Measurements from ENCODE around the gene OVCH2. TPM values are rescaled to one million over a fixed set of nuclear protein-coding genes. Genes with fewer than 3 reads are reported as not detected.
"Not testable (repeated sequence)": the region's sequence is repeated elsewhere in the genome, so short reads cannot be mapped to it uniquely, and the experiment has no call there.

Gene OVCH2, protein sequence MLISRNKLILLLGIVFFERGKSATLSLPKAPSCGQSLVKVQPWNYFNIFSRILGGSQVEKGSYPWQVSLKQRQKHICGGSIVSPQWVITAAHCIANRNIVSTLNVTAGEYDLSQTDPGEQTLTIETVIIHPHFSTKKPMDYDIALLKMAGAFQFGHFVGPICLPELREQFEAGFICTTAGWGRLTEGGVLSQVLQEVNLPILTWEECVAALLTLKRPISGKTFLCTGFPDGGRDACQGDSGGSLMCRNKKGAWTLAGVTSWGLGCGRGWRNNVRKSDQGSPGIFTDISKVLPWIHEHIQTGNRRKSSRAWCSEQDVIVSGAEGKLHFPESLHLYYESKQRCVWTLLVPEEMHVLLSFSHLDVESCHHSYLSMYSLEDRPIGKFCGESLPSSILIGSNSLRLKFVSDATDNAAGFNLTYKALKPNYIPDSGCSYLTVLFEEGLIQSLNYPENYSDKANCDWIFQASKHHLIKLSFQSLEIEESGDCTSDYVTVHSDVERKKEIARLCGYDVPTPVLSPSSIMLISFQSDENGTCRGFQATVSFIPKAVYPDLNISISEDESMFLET
- 1 to 10 TPM; 2.1 to 6.2 (median 3.5) TPM for polyA plus RNA-seq (ENCODE audit: insufficient read length in 3 of 3)
- long read RNA-seq, donor 1: 0 reads
- long read RNA-seq, donor 2: 0 reads
- long read RNA-seq, donor 3: 0 reads
- long read RNA-seq, donor 4: 0 reads
- long read RNA-seq, donor 5: 0 reads
- long read RNA-seq, donor 6: 0 reads
- long read RNA-seq, donor 7: 0 reads
- long read RNA-seq, donor 8: 0 reads
- long read RNA-seq, donor 9: 0 reads
- long read RNA-seq, donor 10: 0 reads
- long read RNA-seq, donor 11: 0 reads
- long read RNA-seq, donor 12: 0 reads
- long read RNA-seq, donor 13: 0 reads
- long read RNA-seq, donor 14: 0 reads
- long read RNA-seq, donor 15: 0 reads
- long read RNA-seq, donor 16: 0 reads

DNA sequence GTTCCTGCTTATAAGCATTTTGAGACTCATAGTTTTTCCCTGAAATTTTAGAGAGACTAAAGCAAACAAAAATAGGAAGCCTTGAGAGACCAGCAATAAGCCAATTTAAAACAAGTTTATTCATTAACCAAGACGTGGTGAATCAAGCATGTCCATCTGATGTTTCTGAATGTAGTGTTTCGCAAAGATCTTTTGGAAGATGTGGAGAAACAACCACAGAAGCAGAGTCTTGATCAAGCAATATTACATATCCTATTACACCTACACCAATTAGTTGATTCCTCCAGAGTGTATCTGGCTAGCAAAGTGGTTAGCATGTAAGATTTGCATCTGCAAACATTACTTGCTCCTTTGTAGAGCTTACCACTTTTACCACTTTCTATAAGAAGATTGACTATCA is at the start of gene OVCH2:
Gene OVCH2, minus strand, starts transcription at position 101 of the 400 bp plus-strand sequence. Its CDS starts 83 bp downstream, at position 18.
- DNase-seq (ENCODE audit: extremely low read depth in 1 of 11, low read depth in 9 of 11, low spot score in 4 of 11): no peak

- DNase-seq (ENCODE audit: extremely low read depth in 1 of 11, low read depth in 9 of 11, low spot score in 4 of 11): no peak
Observed at GRCh38 chr11:7749456-7749855, 43.2 kb upstream of the OVCH2 start.

GRCh38 chr11:7734767-7735166 is 28.5 kb upstream of the OVCH2 start:
- DNase-seq (ENCODE audit: extremely low read depth in 1 of 11, low read depth in 9 of 11, low spot score in 4 of 11): not testable (repeated sequence)

- DNase-seq (ENCODE audit: extremely low read depth in 1 of 11, low read depth in 9 of 11, low spot score in 4 of 11): no peak
Observed at GRCh38 chr11:7714786-7715185, 8.5 kb upstream of the OVCH2 start.

GRCh38 chr11:7703740-7704139 is 2.5 kb downstream of the OVCH2 start:
- no peak for DNase-seq (ENCODE audit: extremely low read depth in 1 of 11, low read depth in 9 of 11, low spot score in 4 of 11)

DNA sequence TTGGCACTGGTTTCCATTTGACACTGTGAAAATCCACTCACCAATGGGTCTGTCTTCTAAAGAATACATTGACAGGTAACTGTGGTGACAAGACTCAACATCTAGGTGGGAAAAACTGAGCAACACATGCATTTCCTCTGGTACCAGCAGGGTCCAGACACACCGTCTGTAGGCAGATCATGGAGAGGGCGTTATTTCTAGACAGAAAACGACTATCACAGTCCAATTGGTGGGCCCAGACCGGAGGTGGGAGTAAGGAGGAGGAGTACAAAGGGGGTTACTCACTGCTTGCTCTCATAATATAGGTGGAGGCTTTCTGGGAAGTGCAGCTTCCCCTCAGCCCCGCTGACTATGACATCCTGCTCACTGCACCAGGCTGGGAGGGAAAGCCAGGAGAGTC is 9.9 kb downstream of the OVCH2 start:
- DNase-seq (ENCODE audit: extremely low read depth in 1 of 11, low read depth in 9 of 11, low spot score in 4 of 11): no peak

- no peak for DNase-seq (ENCODE audit: extremely low read depth in 1 of 11, low read depth in 9 of 11, low spot score in 4 of 11)
Observed at GRCh38 chr11:7694235-7694634, 12.0 kb downstream of the OVCH2 start.

GRCh38 chr11:7692426-7692825 is 13.9 kb downstream of the OVCH2 start:
- DNase-seq (ENCODE audit: extremely low read depth in 1 of 11, low read depth in 9 of 11, low spot score in 4 of 11): no peak

DNA sequence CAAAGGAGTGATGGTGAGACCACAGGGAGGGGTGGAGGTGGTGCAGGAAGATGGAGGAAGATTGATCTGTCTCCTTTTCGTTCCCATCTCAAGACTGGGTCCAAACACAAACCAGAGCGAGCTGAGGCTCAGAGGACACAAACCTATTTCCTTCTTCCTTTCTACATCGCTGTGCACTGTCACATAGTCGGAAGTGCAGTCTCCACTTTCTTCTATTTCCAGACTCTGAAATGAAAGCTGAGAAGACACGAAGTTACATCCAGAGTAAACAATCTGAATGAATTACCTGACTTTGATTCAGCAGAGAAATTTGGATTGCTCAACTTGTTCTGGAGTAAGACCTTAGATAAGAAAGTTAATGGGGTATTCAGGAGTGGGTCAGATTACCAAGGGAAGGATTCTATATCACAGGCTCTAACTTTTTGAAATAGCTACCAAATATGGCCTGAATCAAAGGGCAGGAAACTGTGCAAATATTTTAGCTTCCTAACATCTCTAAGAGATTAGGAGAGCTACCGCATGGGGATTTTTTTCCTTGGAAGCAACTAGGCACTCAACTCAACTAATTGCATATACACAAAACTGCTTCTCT is 14.4 kb downstream of the OVCH2 start:
- no peak for DNase-seq (ENCODE audit: extremely low read depth in 1 of 11, low read depth in 9 of 11, low spot score in 4 of 11)

- no peak for DNase-seq (ENCODE audit: extremely low read depth in 1 of 11, low read depth in 9 of 11, low spot score in 4 of 11)
Observed at GRCh38 chr11:7690648-7691047, 15.6 kb downstream of the OVCH2 start.

GRCh38 chr11:7689239-7689638 is 17.0 kb downstream of the OVCH2 start:
- DNase-seq (ENCODE audit: extremely low read depth in 1 of 11, low read depth in 9 of 11, low spot score in 4 of 11): no peak

- DNase-seq (ENCODE audit: extremely low read depth in 1 of 11, low read depth in 9 of 11, low spot score in 4 of 11): no peak
Observed at GRCh38 chr11:7688238-7688826, 17.9 kb downstream of the OVCH2 start.

GRCh38 chr11:7687386-7687785 is 18.9 kb downstream of the OVCH2 start:
- no peak for DNase-seq (ENCODE audit: extremely low read depth in 1 of 11, low read depth in 9 of 11, low spot score in 4 of 11)

DNA sequence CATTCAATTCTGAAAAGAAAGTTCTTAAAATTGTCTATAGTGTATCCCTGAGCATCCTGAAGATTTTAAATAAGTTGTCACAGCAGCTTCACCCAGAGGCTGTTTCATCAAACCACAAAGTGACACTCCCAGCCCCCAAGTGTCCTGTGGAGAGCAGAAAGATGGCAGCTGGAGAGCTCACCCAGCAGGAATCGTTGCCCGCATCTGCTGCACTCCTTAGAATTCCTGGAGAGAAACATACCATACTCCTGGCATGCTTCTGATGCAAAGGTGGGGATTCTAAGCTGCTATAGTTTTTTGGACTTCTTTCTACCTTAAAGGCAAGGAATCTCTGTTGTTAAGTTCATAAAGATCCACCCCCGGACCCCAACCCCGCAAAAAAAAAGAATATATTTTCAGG is 19.5 kb downstream of the OVCH2 start:
- no peak for DNase-seq (ENCODE audit: extremely low read depth in 1 of 11, low read depth in 9 of 11, low spot score in 4 of 11)

- no peak for DNase-seq (ENCODE audit: extremely low read depth in 1 of 11, low read depth in 9 of 11, low spot score in 4 of 11)
Observed at GRCh38 chr11:7683571-7683970, 22.7 kb downstream of the OVCH2 start.

- DNase-seq (ENCODE audit: extremely low read depth in 1 of 11, low read depth in 9 of 11, low spot score in 4 of 11): peak in 2 of 11 donors; percentile 41 to 51
Observed at GRCh38 chr11:7677796-7678201, 28.5 kb downstream of the OVCH2 start.

DNA sequence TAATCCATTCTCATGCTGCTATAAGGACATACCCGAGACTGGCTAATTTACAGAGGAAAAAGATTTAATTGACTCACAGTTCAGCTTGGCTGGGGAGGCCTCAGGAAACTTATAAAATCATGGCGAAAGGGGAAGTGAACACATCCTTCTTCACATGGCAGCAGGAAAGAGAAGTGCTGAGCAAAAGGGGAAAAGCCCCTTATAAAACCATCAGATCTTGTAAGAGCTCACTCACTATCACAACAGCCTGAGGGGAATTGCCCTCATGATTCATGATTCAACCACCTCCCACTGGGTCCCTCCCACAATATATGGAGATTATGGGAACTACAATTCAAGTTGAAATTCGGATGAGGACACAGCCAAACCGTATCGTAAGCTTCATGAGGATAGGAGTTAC is 29.2 kb downstream of the OVCH2 start:
- no peak for DNase-seq (ENCODE audit: extremely low read depth in 1 of 11, low read depth in 9 of 11, low spot score in 4 of 11)

- DNase-seq (ENCODE audit: extremely low read depth in 1 of 11, low read depth in 9 of 11, low spot score in 4 of 11): no peak
Observed at GRCh38 chr11:7675631-7676030, 30.6 kb downstream of the OVCH2 start.

- peak in 4 of 11 donors; percentile 42 to 61 (median 55) for DNase-seq (ENCODE audit: extremely low read depth in 1 of 11, low read depth in 9 of 11, low spot score in 4 of 11)
Observed at GRCh38 chr11:7673724-7674434, 32.4 kb downstream of the OVCH2 start.
